ENCODE data around the gene OR51B4.
"Not testable (repeated sequence)": the region's sequence is repeated elsewhere in the genome, so short reads cannot be mapped to it uniquely, and the experiment has no call there.

The OR51B4 gene

DNA sequence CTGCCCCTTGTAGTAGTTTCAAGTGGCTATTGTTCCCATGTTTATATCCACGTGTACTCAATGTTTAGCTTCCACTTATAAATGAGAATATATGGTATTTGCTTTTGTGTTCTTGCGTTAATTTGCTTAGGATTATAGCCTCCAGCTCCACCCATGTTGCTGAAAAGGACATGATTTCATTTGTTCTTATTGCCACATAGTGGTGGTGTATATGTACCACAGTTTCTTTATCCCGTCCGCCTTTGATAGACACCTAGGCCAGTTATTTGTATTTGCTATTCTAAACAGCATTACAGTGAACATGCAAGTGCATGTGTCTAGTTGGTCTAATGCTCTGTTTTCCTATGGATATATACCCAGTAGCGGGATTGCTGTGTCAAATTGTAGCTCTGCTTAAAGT, 15.5 kb upstream of the OR51B4 start:
- H3K36me3 ChIP-seq (ENCODE audit: insufficient read depth, low read length): no peaks in the 10 kb centered on the region
- no peak overlapping the region for H3K4me3 ChIP-seq (ENCODE audit: low read length)
- no peaks in the 10 kb centered on the region for H3K4me1 ChIP-seq (ENCODE audit: control insufficient read depth, insufficient read depth, low read length)
- no peak overlapping the region for H3K9ac ChIP-seq (ENCODE audit: low read depth, low read length)
- H3K9me3 ChIP-seq (replicated peaks; ENCODE audit: low read length): no peaks in the 10 kb centered on the region
- peaks cover 2% of the 10 kb centered on the region for H3K27me3 ChIP-seq (ENCODE audit: control insufficient read depth, insufficient read depth, low read length)
- H3K4me2 ChIP-seq (ENCODE audit: low read length): no peak overlapping the region

DNA sequence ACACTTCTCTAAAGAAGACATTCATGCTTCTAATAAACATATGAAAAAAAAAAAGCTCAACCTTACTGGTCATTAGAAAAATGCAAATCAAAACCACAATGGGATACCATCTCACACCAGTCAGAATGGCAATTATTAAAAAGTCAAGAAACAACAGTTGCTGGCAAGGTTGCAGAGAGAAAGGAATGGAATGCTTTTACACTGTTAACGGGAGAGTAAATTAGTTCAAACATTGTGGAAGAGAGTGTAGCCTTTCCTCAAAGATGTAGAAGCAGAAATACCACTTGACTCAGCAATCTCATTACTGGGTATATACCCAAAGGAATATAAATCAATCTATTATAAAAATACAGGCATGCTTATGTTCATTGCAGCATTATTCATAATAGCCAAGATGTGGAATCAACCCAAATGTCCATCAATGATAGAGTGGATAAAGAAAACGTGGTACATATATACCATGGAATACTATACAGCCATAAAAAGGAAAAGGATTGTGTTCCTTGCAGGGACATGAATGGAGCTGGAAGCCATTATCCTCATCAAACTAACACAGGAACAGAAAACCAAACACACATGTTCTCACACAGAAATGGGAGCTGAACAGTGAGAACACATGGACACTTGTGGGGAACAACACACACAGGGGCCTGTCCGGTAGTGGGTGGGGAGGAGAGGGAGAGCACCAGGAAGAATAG, 11.7 kb upstream of the OR51B4 start:
- H3K4me1 ChIP-seq (ENCODE audit: control insufficient read depth, insufficient read depth, low read length); H3K4me2 ChIP-seq (ENCODE audit: low read length); H3K9me3 ChIP-seq (replicated peaks; ENCODE audit: low read length); H3K36me3 ChIP-seq (ENCODE audit: insufficient read depth, low read length); H3K27me3 ChIP-seq (ENCODE audit: control insufficient read depth, insufficient read depth, low read length); H3K4me3 ChIP-seq (ENCODE audit: low read length); H3K9ac ChIP-seq (ENCODE audit: low read depth, low read length): not testable (repeated sequence)

DNA sequence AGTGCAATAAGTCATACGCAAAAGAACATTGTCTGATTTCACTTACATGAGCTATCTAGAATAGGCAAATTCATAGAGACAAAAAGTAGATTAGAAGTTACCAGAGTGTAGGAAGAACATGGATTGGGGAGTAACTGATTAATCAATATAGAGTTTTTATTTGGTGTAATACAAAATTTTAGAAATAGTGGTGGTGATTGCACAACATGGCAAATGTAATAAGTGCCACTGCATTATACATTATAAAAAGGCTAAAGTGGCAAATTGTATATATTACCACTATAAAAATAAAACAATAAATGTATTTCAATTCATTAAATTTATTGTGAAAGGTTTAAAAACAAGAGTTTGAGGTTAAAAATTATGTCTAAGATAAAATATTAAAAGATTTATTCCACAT, 8.7 kb upstream of the OR51B4 start:
- Histone ChIP-seq H3K4me2 (ENCODE audit: low read length) (no peak overlapping the region), H3K4me1 (ENCODE audit: control insufficient read depth, insufficient read depth, low read length) (no peaks in the 10 kb centered on the region), H3K36me3 (ENCODE audit: insufficient read depth, low read length) (no peaks in the 10 kb centered on the region), H3K4me3 (ENCODE audit: low read length) (no peak overlapping the region), H3K9me3 (replicated peaks; ENCODE audit: low read length) (no peaks in the 10 kb centered on the region), H3K9ac (ENCODE audit: low read depth, low read length) (no peak overlapping the region), H3K27me3 (ENCODE audit: control insufficient read depth, insufficient read depth, low read length) (no peaks in the 10 kb centered on the region)

GRCh38 chr11:5307256-5308019, 5.7 kb upstream of the OR51B4 start:
- Histone ChIP-seq H3K27me3 (ENCODE audit: control insufficient read depth, insufficient read depth, low read length) (no peaks in the 10 kb centered on the region), H3K36me3 (ENCODE audit: insufficient read depth, low read length) (no peaks in the 10 kb centered on the region), H3K4me1 (ENCODE audit: control insufficient read depth, insufficient read depth, low read length) (no peaks in the 10 kb centered on the region), H3K4me3 (ENCODE audit: low read length) (no peak overlapping the region), H3K9me3 (replicated peaks; ENCODE audit: low read length) (no peaks in the 10 kb centered on the region), H3K4me2 (ENCODE audit: low read length) (no peak overlapping the region), H3K9ac (ENCODE audit: low read depth, low read length) (no peak overlapping the region)

DNA sequence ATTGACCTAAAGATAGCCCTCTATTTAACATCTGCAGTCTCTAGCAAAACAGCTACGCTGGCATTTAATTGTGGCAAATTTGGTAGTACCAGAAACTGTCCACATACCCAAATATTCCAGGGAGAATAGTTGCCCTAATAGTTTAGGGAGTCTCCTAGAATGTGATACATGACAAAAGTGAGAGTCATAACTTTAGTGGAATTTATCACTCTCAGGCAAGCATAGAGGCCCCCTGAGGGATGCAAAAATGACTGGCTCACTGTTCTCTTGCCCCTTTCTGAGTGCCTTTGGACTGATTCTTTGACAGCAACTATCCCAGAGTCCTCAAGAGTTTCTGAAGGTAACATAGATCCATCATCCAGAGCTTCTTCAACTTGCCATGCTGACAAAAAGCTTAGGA, 2.3 kb upstream of the OR51B4 start:
- no peaks in the 10 kb centered on the region for H3K27me3 ChIP-seq (ENCODE audit: control insufficient read depth, insufficient read depth, low read length)
- H3K9me3 ChIP-seq (replicated peaks; ENCODE audit: low read length): no peaks in the 10 kb centered on the region
- H3K9ac ChIP-seq (ENCODE audit: low read depth, low read length): no peak overlapping the region
- H3K36me3 ChIP-seq (ENCODE audit: insufficient read depth, low read length): no peaks in the 10 kb centered on the region
- H3K4me1 ChIP-seq (ENCODE audit: control insufficient read depth, insufficient read depth, low read length): no peaks in the 10 kb centered on the region
- H3K4me2 ChIP-seq (ENCODE audit: low read length): no peak overlapping the region
- H3K4me3 ChIP-seq (ENCODE audit: low read length): no peak overlapping the region

DNA sequence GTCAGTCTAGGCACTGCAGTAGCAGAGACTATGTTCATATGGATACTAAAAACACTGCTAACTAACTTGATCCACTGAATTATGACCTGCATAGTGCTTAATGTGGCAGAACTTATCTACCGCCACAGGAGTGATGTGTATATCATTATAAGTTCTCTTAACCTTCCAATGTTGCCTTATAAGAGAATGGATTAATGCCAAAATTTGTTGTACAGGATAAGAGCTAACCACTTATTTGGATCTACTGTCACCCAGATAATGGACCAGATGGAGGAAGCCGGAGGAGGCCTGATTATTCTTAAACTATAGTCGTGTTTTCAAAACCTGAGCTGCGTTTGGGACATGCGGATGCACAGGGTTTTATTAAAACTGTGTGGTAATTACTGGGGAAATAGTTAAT, 1.9 kb upstream of the OR51B4 start:
- Histone ChIP-seq H3K36me3 (ENCODE audit: insufficient read depth, low read length) (no peaks in the 10 kb centered on the region), H3K4me3 (ENCODE audit: low read length) (no peak overlapping the region), H3K9me3 (replicated peaks; ENCODE audit: low read length) (no peaks in the 10 kb centered on the region)

GRCh38 chr11:5300251-5300650, 1.5 kb downstream of the OR51B4 start:
- H3K9ac ChIP-seq (ENCODE audit: low read depth, low read length): no peak overlapping the region

More for the DNA sequence above, 1.9 kb upstream of the OR51B4 start:
- H3K27me3 ChIP-seq (ENCODE audit: control insufficient read depth, insufficient read depth, low read length): no peaks in the 10 kb centered on the region
- H3K9ac ChIP-seq (ENCODE audit: low read depth, low read length): no peak overlapping the region
- H3K4me2 ChIP-seq (ENCODE audit: low read length): no peak overlapping the region
- no peaks in the 10 kb centered on the region for H3K4me1 ChIP-seq (ENCODE audit: control insufficient read depth, insufficient read depth, low read length)

GRCh38 chr11:5298451-5298850, 3.3 kb downstream of the OR51B4 start:
- H3K36me3 ChIP-seq (ENCODE audit: insufficient read depth, low read length): no peaks in the 10 kb centered on the region
- H3K27me3 ChIP-seq (ENCODE audit: control insufficient read depth, insufficient read depth, low read length): no peaks in the 10 kb centered on the region
- H3K9me3 ChIP-seq (replicated peaks; ENCODE audit: low read length): no peaks in the 10 kb centered on the region

More at GRCh38 chr11:5300251-5300650, 1.5 kb downstream of the OR51B4 start:
- Histone ChIP-seq H3K9me3 (replicated peaks; ENCODE audit: low read length) (no peaks in the 10 kb centered on the region), H3K4me1 (ENCODE audit: control insufficient read depth, insufficient read depth, low read length) (no peaks in the 10 kb centered on the region), H3K36me3 (ENCODE audit: insufficient read depth, low read length) (no peaks in the 10 kb centered on the region), H3K4me2 (ENCODE audit: low read length) (no peak overlapping the region), H3K27me3 (ENCODE audit: control insufficient read depth, insufficient read depth, low read length) (no peaks in the 10 kb centered on the region), H3K4me3 (ENCODE audit: low read length) (no peak overlapping the region)

DNA sequence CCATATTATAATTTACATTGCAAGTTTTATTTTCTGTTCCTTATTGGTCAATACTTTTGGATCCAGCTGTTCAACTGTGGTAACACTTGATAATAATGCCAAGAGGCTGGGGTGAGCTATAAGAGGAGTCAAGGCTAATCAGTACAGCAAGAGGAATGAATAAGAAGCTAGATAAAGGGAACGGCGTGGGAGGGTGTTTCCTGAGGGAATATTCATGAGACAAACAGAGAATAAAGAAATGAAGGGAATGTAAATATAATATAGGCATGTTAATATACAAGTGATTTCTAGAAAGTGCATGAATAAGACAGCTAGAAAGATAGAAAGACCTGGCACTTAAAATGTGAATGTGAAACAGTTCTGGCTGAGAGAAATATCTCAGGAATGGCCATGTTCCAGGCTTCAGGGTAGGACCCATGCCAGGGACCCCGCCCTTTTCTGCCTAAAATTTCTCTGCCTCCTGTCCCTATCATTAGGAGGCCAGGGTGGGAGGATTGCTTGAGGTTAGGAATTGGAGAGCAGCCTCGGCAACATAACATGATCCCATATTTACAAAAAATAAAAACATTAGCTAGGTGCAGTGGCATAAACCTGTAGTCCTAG, 3.9 kb downstream of the OR51B4 start:
- no peaks in the 10 kb centered on the region for H3K27me3 ChIP-seq (ENCODE audit: control insufficient read depth, insufficient read depth, low read length)
- H3K9me3 ChIP-seq (replicated peaks; ENCODE audit: low read length): no peaks in the 10 kb centered on the region
- H3K9ac ChIP-seq (ENCODE audit: low read depth, low read length): no peak overlapping the region
- H3K36me3 ChIP-seq (ENCODE audit: insufficient read depth, low read length): no peaks in the 10 kb centered on the region
- H3K4me3 ChIP-seq (ENCODE audit: low read length): no peak overlapping the region
- H3K4me2 ChIP-seq (ENCODE audit: low read length): no peak overlapping the region
- H3K4me1 ChIP-seq (ENCODE audit: control insufficient read depth, insufficient read depth, low read length): no peaks in the 10 kb centered on the region

More at GRCh38 chr11:5298451-5298850, 3.3 kb downstream of the OR51B4 start:
- no peak overlapping the region for H3K4me3 ChIP-seq (ENCODE audit: low read length)
- no peak overlapping the region for H3K9ac ChIP-seq (ENCODE audit: low read depth, low read length)
- H3K4me1 ChIP-seq (ENCODE audit: control insufficient read depth, insufficient read depth, low read length): no peaks in the 10 kb centered on the region
- no peak overlapping the region for H3K4me2 ChIP-seq (ENCODE audit: low read length)

DNA sequence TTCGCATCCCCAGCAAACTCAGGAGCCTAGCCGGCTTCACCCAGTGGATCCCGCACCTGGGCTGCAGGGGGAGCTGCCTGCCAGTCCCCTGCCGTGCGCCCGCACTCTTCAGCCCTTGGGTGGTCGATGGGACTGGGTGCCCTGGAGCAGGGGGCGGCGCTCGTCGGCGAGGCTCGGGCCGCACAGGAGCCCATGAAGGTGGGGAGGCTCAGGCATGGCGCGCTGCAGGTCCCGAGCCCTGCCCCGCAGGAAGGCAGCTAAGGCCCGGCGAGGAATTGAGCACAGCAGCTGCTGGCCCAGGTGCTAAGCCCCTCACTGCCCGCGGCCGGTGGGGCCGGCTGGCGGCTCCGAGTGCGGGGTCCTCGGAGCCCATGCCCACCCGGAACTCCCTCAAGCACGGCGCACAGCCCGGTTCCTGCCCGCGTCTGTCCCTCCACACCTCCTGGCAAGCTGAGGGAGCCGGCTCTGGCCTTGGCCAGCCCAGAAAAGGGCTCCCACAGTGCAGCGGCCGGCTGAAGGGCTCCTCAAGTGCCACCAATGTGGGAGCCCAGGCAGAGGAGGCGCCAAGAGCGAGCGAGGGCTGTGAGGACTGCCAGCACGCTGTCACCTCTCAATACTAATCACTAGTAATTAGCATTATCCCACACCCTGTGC, 7.3 kb downstream of the OR51B4 start:
- H3K27me3 ChIP-seq (ENCODE audit: control insufficient read depth, insufficient read depth, low read length); H3K4me3 ChIP-seq (ENCODE audit: low read length); H3K9ac ChIP-seq (ENCODE audit: low read depth, low read length); H3K36me3 ChIP-seq (ENCODE audit: insufficient read depth, low read length); H3K4me2 ChIP-seq (ENCODE audit: low read length); H3K9me3 ChIP-seq (replicated peaks; ENCODE audit: low read length); H3K4me1 ChIP-seq (ENCODE audit: control insufficient read depth, insufficient read depth, low read length): not testable (repeated sequence)

DNA sequence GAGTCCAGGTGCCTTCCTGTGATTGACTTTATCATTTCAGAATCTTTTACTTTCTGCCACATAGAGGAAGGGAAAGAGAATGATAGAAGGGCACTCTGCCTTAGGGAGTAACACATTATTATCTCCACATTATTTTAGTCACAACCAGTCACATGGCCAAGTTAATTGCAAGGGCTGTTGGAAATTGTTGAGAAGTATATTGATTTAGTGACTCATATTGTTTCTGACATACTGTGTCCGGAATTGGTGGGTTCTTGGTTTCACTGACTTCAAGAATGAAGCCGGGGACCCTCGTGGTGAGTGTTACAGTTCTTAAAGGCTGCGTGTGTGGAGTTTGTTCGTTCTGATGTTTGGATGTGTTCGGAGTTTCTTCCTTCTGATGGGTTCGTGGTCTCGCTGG, 8.7 kb downstream of the OR51B4 start:
- no peak overlapping the region for H3K4me2 ChIP-seq (ENCODE audit: low read length)
- no peak overlapping the region for H3K9ac ChIP-seq (ENCODE audit: low read depth, low read length)
- H3K9me3 ChIP-seq (replicated peaks; ENCODE audit: low read length): no peaks in the 10 kb centered on the region
- H3K27me3 ChIP-seq (ENCODE audit: control insufficient read depth, insufficient read depth, low read length): no peaks in the 10 kb centered on the region
- peaks cover 11% of the 10 kb centered on the region for H3K4me1 ChIP-seq (ENCODE audit: control insufficient read depth, insufficient read depth, low read length)
- H3K36me3 ChIP-seq (ENCODE audit: insufficient read depth, low read length): no peaks in the 10 kb centered on the region
- no peak overlapping the region for H3K4me3 ChIP-seq (ENCODE audit: low read length)
